Measurements from ENCODE around the gene PTTG1IP. TPM values are rescaled to one million over a fixed set of nuclear protein-coding genes. Genes with fewer than 3 reads are reported as not detected.
A peak's percentile ranks its signal among the peaks of the same experiment; 100 is the strongest.
"Not testable (repeated sequence)": the region's sequence is repeated elsewhere in the genome, so short reads cannot be mapped to it uniquely, and the experiment has no call there.

PTTG1IP gene
- total RNA-seq, 6 experiments from 2014 or later: 241 to 290 (median 277) TPM

DNA sequence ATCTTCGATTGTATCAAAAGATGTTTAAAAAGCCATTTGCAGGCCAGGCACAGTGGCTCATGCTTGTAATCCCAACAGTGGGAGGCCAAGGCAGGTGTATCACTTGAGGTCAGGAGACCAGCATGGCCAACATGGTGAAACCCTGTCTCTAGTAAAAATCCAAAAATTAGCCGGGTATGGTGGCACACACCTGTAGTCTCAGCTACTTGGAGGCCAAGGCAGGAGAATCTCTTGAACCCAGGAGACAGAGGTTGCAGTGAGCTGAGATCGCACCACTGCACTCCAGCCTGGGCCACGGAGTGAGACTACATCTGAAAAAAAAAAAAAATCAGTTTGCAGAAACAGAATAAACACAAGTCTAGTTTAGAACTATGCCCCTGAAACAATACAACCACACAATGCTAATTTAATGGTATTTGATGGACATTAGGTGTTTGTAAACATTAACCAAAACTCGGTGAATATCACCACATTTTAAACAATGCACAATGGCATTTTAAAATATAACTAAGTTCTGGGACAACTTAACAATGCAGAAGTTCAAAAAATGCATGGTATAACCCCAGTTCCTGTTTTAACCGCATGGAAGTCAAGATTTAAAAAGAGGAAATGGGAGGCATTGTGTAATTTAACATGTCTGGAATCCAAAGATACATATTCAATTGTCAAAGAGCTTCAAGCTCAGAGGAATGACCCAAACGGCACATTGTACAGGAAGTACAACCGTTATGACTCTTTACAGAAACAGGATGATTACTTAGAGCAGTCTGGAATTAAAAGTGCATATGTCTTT, 7.1 kb upstream of the PTTG1IP start:
- peak; percentile 39 for DNase-seq
- Mint-ChIP-seq H3K9me3 (no peaks in the 10 kb centered on the region), H3K27ac (peak overlapping the region; percentile 77), H3K36me3 (ENCODE audit: low read depth) (no peaks in the 10 kb centered on the region), H3K4me3 (peak overlapping the region; percentile 36), H3K4me1 (ENCODE audit: low read depth) (peaks cover 45% of the 10 kb centered on the region), H3K27me3 (ENCODE audit: insufficient read depth) (no peaks in the 10 kb centered on the region; the same call in 1 of the 2 replicates)
- TF ChIP-seq, protein P1, sequence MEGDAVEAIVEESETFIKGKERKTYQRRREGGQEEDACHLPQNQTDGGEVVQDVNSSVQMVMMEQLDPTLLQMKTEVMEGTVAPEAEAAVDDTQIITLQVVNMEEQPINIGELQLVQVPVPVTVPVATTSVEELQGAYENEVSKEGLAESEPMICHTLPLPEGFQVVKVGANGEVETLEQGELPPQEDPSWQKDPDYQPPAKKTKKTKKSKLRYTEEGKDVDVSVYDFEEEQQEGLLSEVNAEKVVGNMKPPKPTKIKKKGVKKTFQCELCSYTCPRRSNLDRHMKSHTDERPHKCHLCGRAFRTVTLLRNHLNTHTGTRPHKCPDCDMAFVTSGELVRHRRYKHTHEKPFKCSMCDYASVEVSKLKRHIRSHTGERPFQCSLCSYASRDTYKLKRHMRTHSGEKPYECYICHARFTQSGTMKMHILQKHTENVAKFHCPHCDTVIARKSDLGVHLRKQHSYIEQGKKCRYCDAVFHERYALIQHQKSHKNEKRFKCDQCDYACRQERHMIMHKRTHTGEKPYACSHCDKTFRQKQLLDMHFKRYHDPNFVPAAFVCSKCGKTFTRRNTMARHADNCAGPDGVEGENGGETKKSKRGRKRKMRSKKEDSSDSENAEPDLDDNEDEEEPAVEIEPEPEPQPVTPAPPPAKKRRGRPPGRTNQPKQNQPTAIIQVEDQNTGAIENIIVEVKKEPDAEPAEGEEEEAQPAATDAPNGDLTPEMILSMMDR (IDR thresholded peaks at IDR 0.05): peak; percentile 7; the same call in 1 of the 2 replicates

DNA sequence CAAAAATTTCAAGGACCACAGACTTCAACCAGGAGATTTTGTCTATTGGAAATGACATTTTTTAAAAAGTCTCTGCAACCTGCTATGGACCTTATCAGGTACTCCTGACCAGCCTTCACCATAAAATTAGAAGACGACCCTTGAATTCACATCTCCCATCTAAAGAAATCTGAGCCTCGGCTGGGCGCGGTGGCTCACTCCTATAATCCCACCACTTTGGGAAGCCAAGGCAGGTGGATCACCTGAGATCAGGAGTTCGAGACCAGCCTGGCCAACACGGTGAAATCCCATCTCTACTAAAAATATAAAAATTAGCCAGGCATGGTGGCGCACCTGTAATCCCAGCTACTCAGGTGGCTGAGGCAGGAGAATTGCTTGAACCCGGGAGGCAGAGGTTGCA, 5.7 kb upstream of the PTTG1IP start:
- not testable (repeated sequence) for H3K9me3 Mint-ChIP-seq; H3K27me3 Mint-ChIP-seq (ENCODE audit: insufficient read depth); H3K27ac Mint-ChIP-seq; H3K4me3 Mint-ChIP-seq; H3K36me3 Mint-ChIP-seq (ENCODE audit: low read depth); DNase-seq
- H3K4me1 Mint-ChIP-seq (ENCODE audit: low read depth): peaks cover 58% of the 10 kb centered on the region

DNA sequence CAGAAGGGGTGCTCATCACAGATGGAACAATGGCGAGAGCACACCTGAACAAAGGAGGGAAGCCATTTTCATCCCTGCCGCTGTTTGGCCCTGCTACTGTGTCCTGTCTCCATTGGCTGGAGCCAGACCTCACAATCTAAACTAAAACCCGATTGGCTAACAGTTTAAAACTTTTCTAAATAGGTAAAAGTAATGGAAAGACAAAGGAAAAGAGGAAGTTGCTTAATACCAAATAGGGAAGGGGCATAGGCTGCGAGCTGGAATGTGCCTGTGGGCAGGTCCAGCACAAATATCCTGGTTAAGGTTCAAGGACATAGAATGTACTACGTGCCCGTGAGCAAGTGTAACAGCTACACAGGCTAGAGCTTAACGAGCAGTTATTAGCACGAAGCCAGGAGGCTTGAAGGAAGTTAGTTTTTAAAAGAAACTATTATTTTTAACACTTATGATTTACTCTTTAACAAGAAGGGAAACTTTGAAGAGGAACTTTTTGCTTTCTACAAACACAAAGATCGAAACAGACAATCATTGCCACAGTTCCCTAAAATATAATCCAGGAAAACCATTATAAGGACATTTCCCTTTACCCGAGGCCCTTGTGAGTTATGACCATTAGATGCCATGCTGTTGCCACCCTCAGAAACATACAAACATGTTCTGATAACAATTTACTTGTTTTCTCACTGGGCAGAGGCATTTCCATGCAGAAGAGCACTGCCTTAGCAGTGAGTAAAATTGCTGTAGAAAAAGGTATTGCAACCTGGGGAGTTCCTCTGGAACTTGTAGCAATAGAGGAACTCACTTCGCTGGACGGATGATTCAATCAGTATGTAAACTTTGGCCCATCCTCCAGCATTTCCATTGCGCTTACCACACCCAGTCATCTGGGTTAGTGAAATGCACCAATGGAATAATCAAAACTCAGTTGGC, 4.8 kb upstream of the PTTG1IP start:
- Mint-ChIP-seq H3K4me3 (no peak overlapping the region), H3K27me3 (ENCODE audit: insufficient read depth) (no peaks in the 10 kb centered on the region), H3K4me1 (ENCODE audit: low read depth) (peaks cover 58% of the 10 kb centered on the region), H3K36me3 (ENCODE audit: low read depth) (no peaks in the 10 kb centered on the region), H3K9me3 (no peaks in the 10 kb centered on the region), H3K27ac (no peak overlapping the region)
- TF ChIP-seq, protein P1 (IDR thresholded peaks at IDR 0.05): no peak
- no peak for DNase-seq

DNA sequence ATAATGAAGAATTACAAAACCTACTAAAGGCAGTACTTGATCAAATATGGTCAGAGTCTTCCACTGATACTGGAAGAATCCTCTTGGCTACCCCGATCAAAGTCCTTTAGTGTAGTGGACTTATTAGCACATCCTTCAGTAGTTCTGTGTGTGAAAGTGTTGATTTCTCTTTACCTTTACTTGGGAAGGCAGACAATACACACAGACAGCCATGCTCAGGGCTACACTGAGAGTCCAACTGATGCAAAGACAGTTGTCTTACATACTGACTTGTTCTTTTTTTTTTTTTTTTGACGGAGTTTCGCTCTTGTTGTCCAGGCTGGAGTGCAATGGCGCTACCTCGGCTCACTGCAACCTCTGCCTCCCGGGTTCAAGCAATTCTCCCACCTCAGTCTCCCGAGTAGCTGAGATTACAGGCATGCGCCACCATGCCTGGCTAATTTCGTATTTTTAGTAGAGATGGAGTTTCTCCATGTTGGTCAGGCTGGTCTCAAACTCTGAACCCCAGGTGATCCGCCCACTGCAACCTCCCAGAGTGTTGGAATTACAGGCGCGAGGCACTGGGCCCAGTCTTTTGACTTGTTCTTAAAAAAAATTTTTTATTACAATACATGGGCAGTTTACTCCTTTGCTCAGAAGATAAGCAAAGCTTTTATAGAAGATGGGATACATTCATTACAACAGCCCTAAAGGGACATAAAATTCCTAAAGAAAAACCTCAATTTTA, 3.5 kb upstream of the PTTG1IP start:
- Mint-ChIP-seq H3K4me3 (no peak overlapping the region), H3K9me3 (no peaks in the 10 kb centered on the region), H3K36me3 (ENCODE audit: low read depth) (no peaks in the 10 kb centered on the region; the same call in 1 of the 2 replicates), H3K27ac (no peak overlapping the region), H3K27me3 (ENCODE audit: insufficient read depth) (no peaks in the 10 kb centered on the region), H3K4me1 (ENCODE audit: low read depth) (peaks cover 57% of the 10 kb centered on the region)
- TF ChIP-seq, protein P1 (IDR thresholded peaks at IDR 0.05): no peak
- DNase-seq: no peak

DNA sequence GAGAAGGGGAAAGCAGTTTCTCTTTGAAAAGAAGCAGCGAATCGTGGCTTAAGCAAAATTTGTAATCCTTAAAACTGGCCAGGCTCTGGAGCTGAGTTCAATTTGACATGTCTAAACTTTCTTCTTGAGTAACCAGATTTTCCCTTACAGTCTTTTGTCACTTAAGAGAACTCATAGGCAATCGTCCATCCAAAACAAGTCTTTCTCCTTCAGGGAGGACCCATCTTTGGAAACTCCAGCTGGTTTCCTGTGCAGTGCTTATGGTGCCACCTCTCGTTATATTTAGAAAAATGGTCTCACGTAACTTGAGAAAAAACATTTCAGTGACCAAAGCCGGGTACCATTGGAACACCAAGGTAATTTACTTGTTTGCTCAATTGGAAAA, 1.8 kb upstream of the PTTG1IP start:
- Mint-ChIP-seq H3K9me3 (no peaks in the 10 kb centered on the region), H3K4me1 (ENCODE audit: low read depth) (peaks cover 57% of the 10 kb centered on the region), H3K4me3 (peak overlapping the region; percentile 84), H3K27ac (peak overlapping the region; percentile 73), H3K36me3 (ENCODE audit: low read depth) (no peaks in the 10 kb centered on the region; the same call in 1 of the 2 replicates), H3K27me3 (ENCODE audit: insufficient read depth) (no peaks in the 10 kb centered on the region)
- TF ChIP-seq, protein P1 (IDR thresholded peaks at IDR 0.05): 0 out of 2 replicates have a peak, but pooled peaks have one; percentile 15
- DNase-seq: peak; percentile 41
